HG03066 (cell line): ENCODE results near the gene CLEC9A.

ENCODE experiments used
- ATAC-seq: cut with Tn5 transposase; IDR thresholded peaks from one replicate; pipeline ENCODE4 v1.9.1; 2021; ENCODE audit warnings: low read depth; ENCODE audit not compliant: unreplicated experiment

CLEC9A gene

GRCh38 chr12:10065241-10065640, 34.8 kb downstream of the CLEC9A start:
- ATAC-seq = no peak

GRCh38 chr12:10067264-10067663, 36.8 kb downstream of the CLEC9A start:
- ATAC-seq = no peak

GRCh38 chr12:10067942-10068341, 37.5 kb downstream of the CLEC9A start:
- no peak for ATAC-seq

- ATAC-seq = no peak
These were observed 38.2 kb downstream of the CLEC9A start for GRCh38 chr12:10068644-10069043.

DNA sequence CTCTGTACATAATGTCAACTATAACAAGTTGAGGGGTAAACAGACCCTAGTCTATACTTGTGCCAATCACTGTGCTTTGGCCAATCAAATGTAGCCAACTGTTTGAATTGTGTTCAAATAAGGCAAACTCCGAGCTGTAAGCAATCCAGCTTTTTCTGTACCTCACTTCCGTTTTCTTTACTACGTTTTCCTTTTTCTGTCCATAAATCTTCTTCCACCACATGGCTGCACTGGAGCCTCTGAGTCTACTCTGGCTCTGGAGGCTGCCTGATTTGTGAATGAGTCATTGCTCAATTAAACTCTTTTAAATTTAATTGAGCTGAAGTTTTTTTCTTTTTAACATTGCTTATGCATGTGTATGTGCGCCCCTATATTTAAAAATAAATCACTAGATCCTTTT, 38.6 kb downstream of the CLEC9A start:
- ATAC-seq = no peak

GRCh38 chr12:10069976-10070375, 39.5 kb downstream of the CLEC9A start:
- ATAC-seq = no peak

GRCh38 chr12:10070380-10070779, 39.9 kb downstream of the CLEC9A start:
- no peak for ATAC-seq

DNA sequence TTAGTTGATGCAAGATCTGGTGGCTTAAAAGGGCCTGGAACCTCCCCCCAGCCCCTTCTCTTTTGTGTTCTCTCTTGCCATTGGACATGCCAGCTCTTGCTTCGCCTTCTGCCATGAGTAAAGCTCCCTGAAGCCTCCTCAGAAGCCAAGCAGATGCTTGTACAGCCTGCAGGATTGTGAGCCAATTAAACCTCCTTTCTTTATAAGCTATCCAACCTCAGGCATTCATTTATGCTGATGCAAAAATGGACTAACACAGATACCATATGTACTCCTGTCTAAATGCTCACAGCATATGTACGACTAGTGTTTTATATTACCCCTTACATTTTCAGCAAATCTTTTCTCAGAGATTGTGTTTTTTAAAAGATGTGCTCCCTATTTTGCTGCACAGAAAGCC, 41.6 kb downstream of the CLEC9A start:
- ATAC-seq = no peak

GRCh38 chr12:10073261-10073660, 42.8 kb downstream of the CLEC9A start:
- ATAC-seq = no peak

GRCh38 chr12:10075451-10075850, 45.0 kb downstream of the CLEC9A start:
- no peak for ATAC-seq

DNA sequence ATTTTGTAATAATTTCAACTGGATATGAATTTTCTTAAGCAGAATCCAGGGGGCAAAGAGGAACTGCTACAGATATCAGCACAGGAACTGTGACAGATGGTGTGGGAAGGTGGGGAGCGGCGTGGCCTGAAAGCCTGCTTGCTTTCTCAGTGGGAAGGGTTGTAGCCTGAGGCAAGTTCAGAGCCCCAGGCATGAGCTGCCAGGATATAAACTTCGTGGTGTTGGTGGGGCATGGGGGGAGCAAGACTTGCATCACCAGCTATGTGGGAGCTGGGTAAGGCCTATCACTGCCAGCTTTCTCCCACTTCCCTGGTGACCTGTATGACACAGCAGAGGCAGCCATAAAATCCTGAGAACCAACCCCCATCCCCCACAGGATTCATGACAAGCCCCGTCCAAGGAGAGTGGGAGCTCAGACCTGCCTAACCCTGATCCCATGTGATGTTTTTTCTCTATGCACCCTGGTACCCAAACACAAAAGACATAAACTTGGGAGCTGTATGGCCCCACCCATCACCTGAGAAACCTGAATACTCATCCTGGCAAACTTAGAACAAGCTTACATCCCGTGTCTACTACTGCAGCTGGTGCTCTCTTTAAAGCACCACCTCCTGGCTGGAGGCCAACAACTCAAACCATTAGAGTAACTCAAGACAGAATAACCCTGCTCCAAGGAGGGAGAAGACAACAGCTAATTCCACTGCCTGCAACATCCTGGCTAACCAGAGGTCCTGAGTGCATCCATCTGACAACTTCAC, 51.8 kb downstream of the CLEC9A start:
- ATAC-seq = no peak

DNA sequence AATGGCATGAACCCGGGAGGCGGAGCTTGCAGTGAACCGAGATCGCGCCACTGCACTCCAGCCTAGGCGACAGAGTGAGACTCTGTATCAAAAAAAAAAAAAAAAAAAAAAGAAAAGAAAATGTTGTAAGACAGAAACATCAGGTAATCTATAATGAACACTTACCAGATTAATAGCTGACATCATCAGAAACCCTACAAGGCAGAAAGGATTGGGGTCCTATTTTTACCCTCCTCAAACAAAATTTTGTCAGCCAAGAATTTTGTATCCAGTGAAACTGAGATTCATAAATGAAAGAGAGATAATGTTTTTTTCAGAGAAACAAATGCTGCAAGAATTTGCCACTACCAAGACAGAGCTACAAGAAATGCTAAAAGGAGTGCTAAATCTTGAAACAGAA, 54.3 kb downstream of the CLEC9A start:
- no peak for ATAC-seq

DNA sequence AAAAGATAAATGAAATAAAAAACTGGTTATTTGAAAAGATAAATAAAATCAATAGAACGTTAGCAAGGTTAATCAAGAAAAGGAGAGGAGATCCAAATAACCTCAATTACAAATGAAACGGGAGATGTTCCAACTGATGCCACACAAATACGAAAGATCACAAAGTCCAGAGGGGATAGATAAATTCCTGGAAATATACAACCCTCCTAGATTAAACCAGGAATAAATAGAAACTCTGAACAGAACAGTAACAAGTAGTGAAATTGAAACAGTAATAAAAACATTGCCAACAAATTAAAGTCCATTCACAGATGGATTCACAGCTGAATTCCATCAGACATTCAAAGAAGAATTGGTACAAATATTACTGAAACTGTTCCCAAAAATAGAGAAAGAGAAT, 55.9 kb downstream of the CLEC9A start:
- no peak for ATAC-seq

GRCh38 chr12:10088031-10088430, 57.5 kb downstream of the CLEC9A start:
- ATAC-seq = no peak

DNA sequence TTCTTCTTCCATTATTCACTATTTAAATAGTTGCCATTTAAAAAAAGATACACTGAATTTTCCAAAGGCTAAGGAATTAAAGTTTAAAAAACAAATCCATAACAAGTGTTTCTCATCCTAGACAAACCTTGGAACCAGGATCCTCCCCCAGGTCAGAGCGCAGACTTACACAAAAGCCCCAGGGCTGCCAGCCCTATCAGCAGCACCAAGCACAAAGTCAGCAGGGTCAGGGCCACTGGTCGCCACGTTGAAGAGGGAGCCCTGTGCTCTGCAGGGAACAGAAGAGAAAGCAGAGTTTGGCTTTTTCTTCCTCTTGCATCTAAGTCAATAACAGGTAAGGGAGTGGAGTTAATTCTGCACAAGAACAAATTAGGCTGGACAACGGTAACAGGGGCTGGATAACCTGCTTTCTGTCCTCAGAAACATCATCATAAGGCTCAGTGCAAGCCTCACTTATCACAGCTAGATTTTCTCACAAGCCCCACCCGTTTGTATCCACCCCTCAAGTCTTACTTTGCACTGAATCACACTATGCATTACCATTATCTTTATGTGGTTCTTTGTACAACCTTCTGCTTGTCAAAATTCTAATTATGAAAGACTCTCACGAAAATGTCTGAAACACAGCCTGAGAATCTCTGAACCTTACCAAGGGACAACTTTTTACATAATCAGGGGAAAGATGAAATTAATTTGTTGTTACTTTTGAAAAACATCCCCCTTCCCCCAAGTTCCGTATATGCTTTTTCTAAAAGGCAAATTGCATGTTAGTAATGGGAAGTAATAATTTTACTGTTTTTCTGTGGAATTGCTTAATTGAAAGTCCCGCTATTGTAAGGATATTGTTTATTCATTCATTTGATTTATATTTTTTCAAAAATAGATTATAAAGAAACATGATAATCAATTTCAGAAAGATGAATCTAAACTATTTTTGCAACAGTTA, 58.7 kb downstream of the CLEC9A start:
- ATAC-seq = no peak

- no peak for ATAC-seq
These were observed 64.3 kb downstream of the CLEC9A start for GRCh38 chr12:10094646-10095395.

DNA sequence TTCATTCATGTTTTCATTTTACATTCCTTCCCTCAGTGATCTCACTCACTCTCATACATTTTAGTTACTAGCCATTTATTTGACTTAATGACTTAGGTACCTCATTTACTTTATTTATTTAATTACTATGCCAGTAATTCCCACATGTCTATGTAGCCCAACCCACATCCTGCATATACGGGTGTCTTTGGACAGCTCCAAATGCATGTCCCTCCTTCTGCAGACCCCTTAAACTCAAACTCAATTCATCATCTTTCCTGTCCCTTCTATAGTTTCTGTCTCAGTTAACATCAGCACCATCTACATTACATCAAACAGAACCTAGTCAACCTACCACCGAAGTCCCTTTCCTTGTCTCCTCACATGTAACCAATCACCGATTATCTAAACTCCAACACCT, 65.5 kb downstream of the CLEC9A start:
- no peak for ATAC-seq

GRCh38 chr12:10097521-10097920, 67.0 kb downstream of the CLEC9A start:
- no peak for ATAC-seq

GRCh38 chr12:10098791-10099190, 68.3 kb downstream of the CLEC9A start, which contains the start of gene CLEC1A:
CLEC1A (minus strand) TSS chr12:10098985; CDS start chr12:10098922, 63 bp downstream.
- ATAC-seq = no peak

DNA sequence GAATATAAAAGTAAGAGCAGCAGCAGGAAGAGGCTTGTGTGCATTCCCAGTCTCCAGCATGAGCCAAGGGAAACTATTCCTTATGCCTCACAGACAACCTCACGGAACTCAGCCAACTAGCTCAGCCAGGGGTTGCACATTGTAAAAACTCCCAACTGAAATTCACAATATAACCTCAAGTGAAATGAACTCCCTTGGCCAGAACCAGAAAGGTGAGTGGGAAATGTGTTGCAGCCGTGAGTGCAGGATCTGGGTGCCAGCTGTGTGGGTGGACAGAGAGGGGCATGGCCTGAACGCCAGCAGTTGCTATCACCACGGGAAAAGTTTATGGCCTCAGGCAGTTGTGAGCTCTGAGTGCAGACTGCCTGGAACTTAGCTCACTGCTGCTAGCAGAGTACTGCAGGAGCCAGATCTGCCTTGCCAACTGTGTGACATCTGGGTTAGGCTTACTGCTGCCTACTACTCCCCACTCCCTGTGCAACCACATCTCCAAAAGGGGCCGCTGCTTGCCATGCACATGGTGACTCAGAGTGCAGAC, 70.6 kb downstream of the CLEC9A start:
- no peak for ATAC-seq
